OCI-LY1 (cell line): ENCODE results near the gene SP3.

Experiments used
- H2AFZ ChIP-seq: fragments of 200-600 bp; sonication (generic), shearing (Covaris generic); 2 replicates; pipeline ENCODE4 v1.6.0; 2014; ENCODE audit warnings: antibody characterized with exemption, mild to moderate bottlenecking, low read length
- H3F3A ChIP-seq: fragments of 200-600 bp; sonication (generic), shearing (Covaris generic); 2 replicates; pipeline ENCODE4 v1.6.0; 2014; ENCODE audit warnings: mild to moderate bottlenecking, antibody characterized with exemption, low read length, moderate library complexity; ENCODE audit not compliant: insufficient read depth
- H3K27ac ChIP-seq: fragments of 200-600 bp; sonication (generic); 2 replicates; pipeline ENCODE4 v1.5.1; 2014; ENCODE audit warnings: low read length, mixed run types, mild to moderate bottlenecking, low read depth; ENCODE audit not compliant: poor library complexity, severe bottlenecking
- H3K27me3 ChIP-seq: fragments of 200-600 bp; sonication (generic); 2 replicates; pipeline ENCODE4 v1.6.0; 2014; ENCODE audit warnings: antibody characterized with exemption, mild to moderate bottlenecking, low read length, moderate library complexity; ENCODE audit not compliant: insufficient read depth
- H3K36me3 ChIP-seq: fragments of 200-600 bp; sonication (generic); 2 replicates; pipeline ENCODE4 v1.6.1; 2014; ENCODE audit warnings: mild to moderate bottlenecking, antibody characterized with exemption, low read length, moderate library complexity, mixed read lengths; ENCODE audit not compliant: insufficient read depth
- H3K4me1 ChIP-seq: fragments of 200-600 bp; sonication (generic); 2 replicates; pipeline ENCODE4 v1.5.1; 2014; ENCODE audit warnings: mild to moderate bottlenecking, low read length, moderate library complexity; ENCODE audit not compliant: insufficient read depth, severe bottlenecking
- H3K4me2 ChIP-seq: fragments of 200-600 bp; sonication (generic), shearing (Covaris generic); 2 replicates; pipeline ENCODE4 v1.6.1; 2014; ENCODE audit warnings: low read length
- H3K4me3 ChIP-seq: fragments of 200-600 bp; sonication (generic); 2 replicates; pipeline ENCODE4 v1.5.1; 2014; ENCODE audit warnings: low read length, low read depth, mild to moderate bottlenecking, mixed read lengths; ENCODE audit not compliant: poor library complexity, severe bottlenecking
- H3K79me2 ChIP-seq: fragments of 200-600 bp; shearing (Covaris generic); 2 replicates; pipeline ENCODE4 v1.6.1; 2016; ENCODE audit warnings: mixed run types, low read length, mixed read lengths; ENCODE audit not compliant: insufficient read depth
- H3K9ac ChIP-seq: fragments of 200-600 bp; sonication (generic), shearing (Covaris generic); 2 replicates; pipeline ENCODE4 v1.6.1; 2014; ENCODE audit warnings: mild to moderate bottlenecking, low read length, mixed read lengths
- H3K9me2 ChIP-seq: fragments of 200-600 bp; sonication (generic), shearing (Covaris generic); 2 replicates; pipeline ENCODE4 v1.6.1; 2014; ENCODE audit warnings: low read depth, mild to moderate bottlenecking, low read length, mixed read lengths
- H3K9me3 ChIP-seq: fragments of 200-600 bp; shearing (Covaris generic); 2 replicates; pipeline ENCODE4 v1.6.1; 2014; ENCODE audit warnings: low read length, mixed read lengths
- H4K20me1 ChIP-seq: fragments of 200-600 bp; sonication (generic), shearing (Covaris generic); 2 replicates; pipeline ENCODE4 v1.6.0; 2016; ENCODE audit warnings: mild to moderate bottlenecking, low read length; ENCODE audit not compliant: insufficient read depth
- EZH2 ChIP-seq: fragments of 200-600 bp; sonication (generic), shearing (Covaris generic); IDR thresholded peaks from 2 replicates; pipeline ENCODE4 v1.8.0; 2017; ENCODE audit warnings: borderline replicate concordance, mixed run types, mild to moderate bottlenecking, antibody characterized with exemption, low read length, moderate library complexity, mixed read lengths
- TF ChIP-seq, protein P1 (sequence below): fragments of 200-600 bp; sonication (generic), shearing (Covaris generic); IDR thresholded peaks from 2 replicates; pipeline ENCODE4 v1.5.1; 2017; ENCODE audit warnings: mild to moderate bottlenecking, antibody characterized with exemption, low read length, moderate library complexity, mixed read lengths

Gene SP3

GRCh38 chr2:173991856-173992588 lies 26.8 kb upstream of the SP3 start:
- Histone ChIP-seq H2AFZ (no peak overlapping the region), H3K79me2 (no peaks in the 10 kb centered on the region), H3K9me3 (no peaks in the 10 kb centered on the region), H3K9me2 (no peaks in the 10 kb centered on the region), H3K4me3 (no peak overlapping the region), H3K27ac (peak overlapping the region; percentile 67), H3F3A (no peaks in the 10 kb centered on the region), H3K4me1 (peaks cover 29% of the 10 kb centered on the region), H3K36me3 (no peaks in the 10 kb centered on the region), H3K4me2 (peak overlapping the region; percentile 61; the same call in 1 of the 2 replicates), H3K27me3 (no peaks in the 10 kb centered on the region), H3K9ac (no peak overlapping the region; the same call in 1 of the 2 replicates), H4K20me1 (no peaks in the 10 kb centered on the region)
- TF ChIP-seq, protein P1, sequence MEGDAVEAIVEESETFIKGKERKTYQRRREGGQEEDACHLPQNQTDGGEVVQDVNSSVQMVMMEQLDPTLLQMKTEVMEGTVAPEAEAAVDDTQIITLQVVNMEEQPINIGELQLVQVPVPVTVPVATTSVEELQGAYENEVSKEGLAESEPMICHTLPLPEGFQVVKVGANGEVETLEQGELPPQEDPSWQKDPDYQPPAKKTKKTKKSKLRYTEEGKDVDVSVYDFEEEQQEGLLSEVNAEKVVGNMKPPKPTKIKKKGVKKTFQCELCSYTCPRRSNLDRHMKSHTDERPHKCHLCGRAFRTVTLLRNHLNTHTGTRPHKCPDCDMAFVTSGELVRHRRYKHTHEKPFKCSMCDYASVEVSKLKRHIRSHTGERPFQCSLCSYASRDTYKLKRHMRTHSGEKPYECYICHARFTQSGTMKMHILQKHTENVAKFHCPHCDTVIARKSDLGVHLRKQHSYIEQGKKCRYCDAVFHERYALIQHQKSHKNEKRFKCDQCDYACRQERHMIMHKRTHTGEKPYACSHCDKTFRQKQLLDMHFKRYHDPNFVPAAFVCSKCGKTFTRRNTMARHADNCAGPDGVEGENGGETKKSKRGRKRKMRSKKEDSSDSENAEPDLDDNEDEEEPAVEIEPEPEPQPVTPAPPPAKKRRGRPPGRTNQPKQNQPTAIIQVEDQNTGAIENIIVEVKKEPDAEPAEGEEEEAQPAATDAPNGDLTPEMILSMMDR, result no peak
- no peak for TF ChIP-seq EZH2

GRCh38 chr2:173990970-173991819 lies 26.0 kb upstream of the SP3 start:
- no peaks in the 10 kb centered on the region for H3K27me3 ChIP-seq
- H3K9me3 ChIP-seq, result no peaks in the 10 kb centered on the region
- TF ChIP-seq, protein P1, result no peak
- TF ChIP-seq EZH2, result no peak
- H3K27ac ChIP-seq, result peak overlapping the region; percentile 67
- H3K36me3 ChIP-seq, result no peaks in the 10 kb centered on the region
- no peaks in the 10 kb centered on the region for H3K79me2 ChIP-seq
- no peak overlapping the region for H2AFZ ChIP-seq
- peak overlapping the region; percentile 61; the same call in 1 of the 2 replicates for H3K4me2 ChIP-seq
- no peaks in the 10 kb centered on the region for H3F3A ChIP-seq
- H3K4me3 ChIP-seq, result peak overlapping the region; percentile 26
- no peaks in the 10 kb centered on the region for H4K20me1 ChIP-seq
- no peaks in the 10 kb centered on the region for H3K9me2 ChIP-seq
- peak overlapping the region; percentile 17; the same call in 1 of the 2 replicates for H3K9ac ChIP-seq
- peaks cover 27% of the 10 kb centered on the region for H3K4me1 ChIP-seq

DNA sequence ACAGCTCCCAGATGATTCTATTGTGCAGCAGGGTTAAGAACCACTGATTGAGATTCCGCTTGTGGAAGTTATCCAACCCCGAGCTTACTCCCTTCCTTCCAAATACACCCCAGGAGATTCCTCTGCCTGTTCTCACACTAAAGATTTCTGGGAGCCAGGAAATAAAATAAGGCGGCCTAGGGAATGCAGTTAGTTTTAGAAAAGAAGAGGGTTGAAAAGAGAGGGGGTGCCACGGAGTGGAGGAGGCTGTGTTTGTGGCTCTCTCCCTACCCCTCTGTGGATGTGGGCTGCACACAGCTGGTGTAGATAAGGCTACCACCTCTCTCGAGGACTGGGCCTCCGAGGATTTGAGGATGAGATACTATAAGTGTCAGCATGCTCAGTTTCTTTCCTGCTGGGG lies 25.1 kb upstream of the SP3 start:
- H3K79me2 ChIP-seq, result no peaks in the 10 kb centered on the region
- H3K4me2 ChIP-seq, result no peak overlapping the region
- H4K20me1 ChIP-seq, result no peaks in the 10 kb centered on the region
- peaks cover 27% of the 10 kb centered on the region for H3K4me1 ChIP-seq
- no peaks in the 10 kb centered on the region for H3F3A ChIP-seq
- H3K9ac ChIP-seq, result no peak overlapping the region
- no peak overlapping the region for H3K27ac ChIP-seq
- H3K9me2 ChIP-seq, result no peaks in the 10 kb centered on the region
- no peaks in the 10 kb centered on the region for H3K27me3 ChIP-seq
- TF ChIP-seq EZH2, result no peak
- TF ChIP-seq, protein P1, result no peak
- no peak overlapping the region for H2AFZ ChIP-seq
- no peaks in the 10 kb centered on the region for H3K9me3 ChIP-seq
- no peaks in the 10 kb centered on the region for H3K36me3 ChIP-seq
- no peak overlapping the region for H3K4me3 ChIP-seq
